ENCODE data around the gene E2F6.
"Not testable (repeated sequence)": the region's sequence is repeated elsewhere in the genome, so short reads cannot be mapped to it uniquely, and the experiment has no call there.

E2F6 gene

GRCh38 chr2:11411244-11411643 lies 54.7 kb downstream of the E2F6 start:
- DNase-seq, result no peak

GRCh38 chr2:11410101-11410500 lies 55.9 kb downstream of the E2F6 start:
- no peak for DNase-seq

- DNase-seq, result no peak
These were observed 56.4 kb downstream of the E2F6 start for GRCh38 chr2:11409572-11409959.

- DNase-seq, result no peak
These were observed 56.9 kb downstream of the E2F6 start for GRCh38 chr2:11408959-11409571.

- no peak for DNase-seq
These were observed 58.5 kb downstream of the E2F6 start for GRCh38 chr2:11407413-11407812.

GRCh38 chr2:11406958-11407381 lies 59.0 kb downstream of the E2F6 start:
- DNase-seq, result no peak

GRCh38 chr2:11406267-11406957 lies 59.5 kb downstream of the E2F6 start:
- no peak for DNase-seq

GRCh38 chr2:11405599-11406266 lies 60.2 kb downstream of the E2F6 start:
- DNase-seq, result no peak

- DNase-seq, result not testable (repeated sequence)
These were observed 60.9 kb downstream of the E2F6 start for GRCh38 chr2:11405074-11405406.

GRCh38 chr2:11404376-11405073 lies 61.4 kb downstream of the E2F6 start:
- DNase-seq, result no peak

GRCh38 chr2:11402436-11402835 lies 63.5 kb downstream of the E2F6 start:
- no peak for DNase-seq

GRCh38 chr2:11399438-11399762 lies 66.6 kb downstream of the E2F6 start:
- DNase-seq, result no peak

- peak; percentile 50 for DNase-seq
These were observed 67.1 kb downstream of the E2F6 start for GRCh38 chr2:11398750-11399437.

- no peak for DNase-seq
These were observed 68.4 kb downstream of the E2F6 start for GRCh38 chr2:11397513-11397912.

GRCh38 chr2:11396467-11397445 lies 69.2 kb downstream of the E2F6 start:
- DNase-seq, result no peak

- peak; percentile 51 for DNase-seq
These were observed 69.9 kb downstream of the E2F6 start for GRCh38 chr2:11396021-11396420.

- no peak for DNase-seq
These were observed 70.6 kb downstream of the E2F6 start for GRCh38 chr2:11395389-11395788.
